ENCODE measurements around the gene INSR. TPM values are rescaled to one million over a fixed set of nuclear protein-coding genes. Genes with fewer than 3 reads are reported as not detected.

The INSR gene
- total and polyA plus RNA-seq, 2 of the 8 experiments (the other 6 are each of a cell fraction or from before 2014, with no cell fraction given) = 13.1 to 48.7 TPM

DNA sequence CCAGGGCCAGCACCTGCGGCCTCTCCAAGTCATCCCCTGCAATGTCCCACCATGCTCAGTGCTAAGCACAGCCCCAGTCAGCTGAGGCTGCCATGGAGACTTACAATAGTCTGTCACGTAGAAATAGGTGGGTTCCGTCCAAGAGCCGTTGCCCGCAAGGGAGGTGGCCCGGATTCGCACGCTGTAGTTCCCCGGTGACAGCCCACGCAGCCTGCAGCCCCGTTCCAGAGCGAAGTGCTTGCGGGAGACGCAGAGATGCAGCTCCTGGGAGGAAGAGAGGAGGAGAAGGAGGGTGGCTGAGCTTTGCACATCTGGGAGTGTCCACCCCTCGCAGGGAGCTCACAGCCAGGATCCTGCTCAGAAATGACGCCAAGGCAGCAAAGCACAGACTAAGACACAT, 162.2 kb downstream of the INSR start (continued):
- TF ChIP-seq SP2 (IDR thresholded peaks at IDR 0.05; ENCODE audit: low read length) (no peak), NANOG (IDR thresholded peaks at IDR 0.05; ENCODE audit: insufficient read depth, low read depth, low read length, poor library complexity, severe bottlenecking) (no peak), PHF8 (conservative IDR thresholded peaks at IDR 0.05; ENCODE audit: low read depth, low read length) (no peak), FOSL1 (IDR thresholded peaks at IDR 0.05; ENCODE audit: insufficient read depth, low read depth, low read length) (no peak), HDAC2 (IDR thresholded peaks at IDR 0.05; ENCODE audit: borderline replicate concordance in 1 of 2, low read depth in 2 of 2, low read length in 2 of 2) (no peak)
- TF ChIP-seq, protein P1, sequence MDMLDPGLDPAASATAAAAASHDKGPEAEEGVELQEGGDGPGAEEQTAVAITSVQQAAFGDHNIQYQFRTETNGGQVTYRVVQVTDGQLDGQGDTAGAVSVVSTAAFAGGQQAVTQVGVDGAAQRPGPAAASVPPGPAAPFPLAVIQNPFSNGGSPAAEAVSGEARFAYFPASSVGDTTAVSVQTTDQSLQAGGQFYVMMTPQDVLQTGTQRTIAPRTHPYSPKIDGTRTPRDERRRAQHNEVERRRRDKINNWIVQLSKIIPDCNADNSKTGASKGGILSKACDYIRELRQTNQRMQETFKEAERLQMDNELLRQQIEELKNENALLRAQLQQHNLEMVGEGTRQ (IDR thresholded peaks at IDR 0.05; ENCODE audit: low read length) = no peak

All from H1 (cell line).